ENCODE measurements around the gene NIBAN1. TPM values are rescaled to one million over a fixed set of nuclear protein-coding genes. Genes with fewer than 3 reads are reported as not detected.

NIBAN1 gene
- total RNA-seq, 1 experiment from 2014 or later, result 0.59 TPM

DNA sequence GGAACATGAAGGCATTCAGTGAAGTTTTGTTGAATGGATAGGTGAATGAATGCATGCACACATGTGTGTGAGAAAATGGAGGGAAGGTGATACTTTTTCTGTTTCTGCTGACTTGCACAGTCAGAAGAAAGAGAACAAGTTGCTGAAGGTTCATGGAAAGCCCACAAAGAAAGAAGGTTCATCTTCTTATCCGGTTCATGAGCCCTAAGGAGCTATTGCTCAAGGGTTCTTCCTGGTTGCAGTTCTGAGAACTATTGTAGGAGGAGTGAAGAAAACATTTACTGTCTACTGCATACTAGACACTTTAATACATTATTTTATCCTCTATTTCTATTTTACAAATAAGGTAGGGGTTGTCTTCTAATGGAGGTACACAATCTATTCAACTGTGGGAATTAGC is 13.4 kb upstream of the NIBAN1 start:
- no peaks in the 10 kb centered on the region for H3K27me3 ChIP-seq

DNA sequence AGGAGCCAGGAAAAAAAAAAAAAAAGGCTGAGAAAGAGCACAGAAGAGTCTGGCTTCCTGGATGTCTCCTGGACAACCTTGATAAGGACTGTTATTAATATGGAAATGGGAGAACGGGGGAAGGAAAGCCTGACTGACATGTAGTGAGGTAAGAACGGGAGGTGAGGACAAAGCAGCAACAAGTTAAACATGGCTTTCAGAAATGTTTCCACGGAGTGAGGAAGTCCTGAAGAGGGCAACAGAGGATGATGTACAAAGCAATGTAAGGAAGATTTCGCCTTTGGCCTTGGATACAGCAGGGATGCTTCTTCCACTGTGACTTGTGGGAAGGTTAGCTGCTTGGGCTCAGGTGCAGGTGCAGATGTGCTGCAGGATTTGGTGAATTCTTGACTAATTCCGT is 11.9 kb upstream of the NIBAN1 start:
- Histone ChIP-seq H3K36me3 (no peaks in the 10 kb centered on the region), H3K9me3 (replicated peaks) (no peaks in the 10 kb centered on the region), H3K4me3 (no peak overlapping the region), H3K4me1 (no peaks in the 10 kb centered on the region), H3K27me3 (no peaks in the 10 kb centered on the region), H3K27ac (no peak overlapping the region)
- peak in 1 of 2 experiments; percentile 5 for DNase-seq

More for the DNA sequence above, 13.4 kb upstream of the NIBAN1 start:
- DNase-seq, result no peak
- no peaks in the 10 kb centered on the region for H3K9me3 ChIP-seq (replicated peaks)
- H3K27ac ChIP-seq, result no peak overlapping the region
- no peak overlapping the region for H3K4me3 ChIP-seq
- no peaks in the 10 kb centered on the region for H3K4me1 ChIP-seq
- no peaks in the 10 kb centered on the region for H3K36me3 ChIP-seq

DNA sequence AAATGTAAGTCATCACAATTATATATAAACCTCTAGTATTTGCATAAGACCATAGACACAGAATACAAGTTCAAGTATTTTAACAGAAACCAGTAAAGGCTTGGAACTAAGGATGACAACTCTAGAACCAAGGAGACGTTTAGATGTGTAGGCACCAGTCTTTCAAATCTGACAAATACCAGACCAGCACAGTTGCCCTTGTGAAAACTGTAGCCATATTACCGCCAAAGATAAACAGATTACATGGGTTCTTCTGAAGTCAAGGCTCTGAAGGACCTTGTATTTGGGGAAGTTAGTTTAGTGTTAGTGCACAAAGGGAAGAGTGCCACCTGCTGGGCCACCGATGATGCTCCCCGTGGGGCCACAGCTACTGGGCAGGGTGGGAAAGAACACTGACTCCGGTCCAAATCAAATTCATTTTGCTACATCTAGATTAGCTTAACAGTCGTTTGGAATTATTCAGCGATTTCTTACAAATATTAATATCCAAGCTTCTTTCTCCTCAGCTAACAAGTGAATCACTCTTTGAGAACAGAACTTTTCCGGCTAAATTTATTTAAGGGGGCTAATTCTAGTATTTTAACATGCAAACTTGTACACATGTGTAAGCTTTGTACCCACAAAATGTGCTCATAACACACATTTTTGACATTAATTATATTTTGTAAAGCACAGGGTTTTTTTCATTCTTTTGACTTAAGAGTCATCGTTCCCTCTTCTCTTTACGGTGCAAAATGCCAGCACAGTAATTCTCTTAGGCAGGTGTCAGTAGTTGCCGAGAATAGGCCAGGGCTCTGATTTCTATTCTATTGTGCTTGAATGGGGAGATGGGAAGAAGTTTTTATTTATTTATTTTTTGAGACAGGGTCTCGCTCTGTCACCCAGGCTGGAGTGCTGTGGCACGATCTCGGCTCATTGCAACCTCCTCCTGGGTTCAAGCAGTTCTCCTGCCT is 8.0 kb upstream of the NIBAN1 start:
- H3K9me3 ChIP-seq (replicated peaks), result no peaks in the 10 kb centered on the region
- H3K27me3 ChIP-seq, result no peaks in the 10 kb centered on the region
- no peak overlapping the region for H3K4me3 ChIP-seq
- H3K36me3 ChIP-seq, result no peaks in the 10 kb centered on the region
- no peaks in the 10 kb centered on the region for H3K4me1 ChIP-seq
- no peak overlapping the region for H3K27ac ChIP-seq
- DNase-seq, result peak; percentile 49 to 72

DNA sequence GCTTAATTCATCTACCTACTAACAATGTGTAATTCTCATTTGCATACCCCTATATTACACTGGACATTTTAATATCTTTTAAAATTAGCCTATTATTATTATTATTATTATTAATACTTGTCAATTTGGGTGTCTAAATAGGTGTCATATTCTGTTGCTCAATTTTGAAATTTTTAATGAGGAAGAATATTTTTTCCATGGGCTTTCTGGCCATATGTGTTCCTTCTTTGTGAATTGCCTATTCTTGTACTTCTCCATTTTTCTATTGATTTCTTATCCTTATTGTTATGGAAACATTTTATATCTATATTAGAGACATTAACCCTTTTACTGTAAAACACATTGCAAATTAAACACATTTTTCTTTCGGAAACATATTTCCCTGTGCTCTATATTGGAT is 6.4 kb upstream of the NIBAN1 start:
- no peak overlapping the region for H3K4me3 ChIP-seq
- H3K27ac ChIP-seq, result no peak overlapping the region
- no peaks in the 10 kb centered on the region for H3K27me3 ChIP-seq
- H3K4me1 ChIP-seq, result no peaks in the 10 kb centered on the region
- DNase-seq, result no peak
- no peaks in the 10 kb centered on the region for H3K36me3 ChIP-seq
- H3K9me3 ChIP-seq (replicated peaks), result no peaks in the 10 kb centered on the region

DNA sequence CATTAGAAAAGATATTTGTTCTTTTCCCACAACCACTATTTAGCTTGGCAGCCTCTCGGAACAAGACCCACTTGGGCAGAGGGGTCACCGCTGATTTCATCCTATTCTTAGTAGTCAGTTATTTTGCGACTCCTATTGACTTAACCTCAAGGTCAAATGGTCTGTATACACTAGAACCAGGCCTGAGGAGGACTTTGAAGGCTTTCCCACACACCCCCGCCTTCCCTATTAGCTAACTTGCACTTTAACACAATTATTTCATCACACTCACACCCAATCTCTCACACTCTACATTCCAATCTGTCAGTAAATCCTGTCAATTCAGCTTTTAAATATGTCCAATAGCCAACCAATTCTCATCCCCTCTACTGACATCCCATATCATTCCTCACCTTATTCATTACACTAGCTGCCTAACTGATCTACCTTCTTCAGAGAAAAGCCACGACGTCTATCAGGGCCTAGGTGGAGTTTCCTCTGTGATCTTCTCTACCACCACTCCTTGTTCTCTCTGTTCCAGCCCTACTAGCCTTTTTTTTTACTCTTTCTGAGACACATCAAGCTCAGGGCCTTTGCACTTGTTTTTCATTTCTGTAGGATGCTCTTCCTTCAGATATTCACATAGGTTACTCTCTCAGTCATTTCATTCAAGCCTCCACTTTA is 1.0 kb upstream of the NIBAN1 start:
- DNase-seq, result no peak
- Histone ChIP-seq H3K4me3 (no peak overlapping the region), H3K36me3 (no peaks in the 10 kb centered on the region), H3K27me3 (peaks cover 13% of the 10 kb centered on the region), H3K27ac (no peak overlapping the region), H3K4me1 (peaks cover 2% of the 10 kb centered on the region; the same call in 1 of the 2 replicates), H3K9me3 (replicated peaks) (no peaks in the 10 kb centered on the region)

DNA sequence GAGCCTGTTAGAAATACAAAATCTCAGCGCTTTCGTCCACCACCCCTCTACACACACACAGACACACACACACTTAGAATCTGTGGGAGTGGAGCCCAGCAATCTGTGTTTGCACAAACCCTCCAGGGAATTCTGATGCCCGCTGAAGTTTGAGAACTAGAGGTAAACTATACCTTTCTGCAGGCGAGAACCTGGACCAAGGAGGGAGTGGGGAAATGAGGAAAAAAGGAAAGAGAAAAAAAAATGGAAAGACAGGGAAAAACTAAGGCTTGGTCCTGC is 468 bp upstream of the NIBAN1 start:
- Histone ChIP-seq H3K27ac (no peak overlapping the region), H3K4me3 (no peak overlapping the region; the same call in 1 of the 2 replicates)
- no peak for DNase-seq

DNA sequence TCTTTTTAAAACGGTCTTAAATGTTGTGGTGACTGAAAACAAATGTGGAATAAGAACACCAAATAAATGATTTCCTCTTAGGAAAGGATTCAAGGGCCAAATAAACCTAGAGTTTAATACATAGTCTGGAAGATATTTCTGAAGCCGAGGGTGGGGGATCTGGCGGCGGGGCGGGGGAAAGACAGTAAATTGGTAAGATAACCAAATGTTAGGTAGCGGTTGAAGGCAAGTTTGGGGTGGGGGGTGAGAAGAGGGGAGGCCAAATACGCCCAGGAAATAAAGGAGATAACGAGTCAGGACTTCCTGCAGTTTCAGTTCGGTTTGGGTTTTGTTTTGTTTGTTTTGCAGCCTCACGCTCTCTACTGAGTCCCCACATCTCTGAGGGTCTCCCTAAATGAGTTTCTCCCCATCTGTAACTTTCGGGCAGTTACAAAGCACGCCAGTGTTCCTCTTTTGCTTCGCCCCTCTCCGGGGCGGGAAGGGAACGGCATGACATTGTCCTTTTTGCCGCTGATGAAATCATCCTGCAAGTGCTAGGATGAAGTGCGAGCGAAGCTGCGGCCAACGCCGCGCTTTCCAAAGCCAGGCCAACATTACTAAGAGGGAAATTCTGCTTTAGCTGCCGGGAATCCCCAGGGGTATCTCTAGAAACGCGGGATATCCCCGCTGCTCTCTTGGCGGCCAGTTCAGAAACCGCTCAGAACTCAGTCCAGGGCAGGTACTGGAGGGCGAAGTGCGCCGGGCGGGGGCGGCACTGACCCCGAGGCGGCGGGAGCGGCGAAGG is 844 bp downstream of the NIBAN1 start:
- peak overlapping the region; percentile 55 for H3K4me3 ChIP-seq
- H3K27ac ChIP-seq, result no peak overlapping the region
- DNase-seq, result peak; percentile 13 to 32
- no peaks in the 10 kb centered on the region for H3K36me3 ChIP-seq
- no peaks in the 10 kb centered on the region for H3K9me3 ChIP-seq (replicated peaks)
- H3K4me1 ChIP-seq, result peaks cover 2% of the 10 kb centered on the region; the same call in 1 of the 2 replicates
- H3K27me3 ChIP-seq, result peaks cover 13% of the 10 kb centered on the region

More for the DNA sequence above, 468 bp upstream of the NIBAN1 start:
- H3K36me3 ChIP-seq, result no peaks in the 10 kb centered on the region
- H3K27me3 ChIP-seq, result peaks cover 13% of the 10 kb centered on the region
- peaks cover 2% of the 10 kb centered on the region; the same call in 1 of the 2 replicates for H3K4me1 ChIP-seq
- no peaks in the 10 kb centered on the region for H3K9me3 ChIP-seq (replicated peaks)

DNA sequence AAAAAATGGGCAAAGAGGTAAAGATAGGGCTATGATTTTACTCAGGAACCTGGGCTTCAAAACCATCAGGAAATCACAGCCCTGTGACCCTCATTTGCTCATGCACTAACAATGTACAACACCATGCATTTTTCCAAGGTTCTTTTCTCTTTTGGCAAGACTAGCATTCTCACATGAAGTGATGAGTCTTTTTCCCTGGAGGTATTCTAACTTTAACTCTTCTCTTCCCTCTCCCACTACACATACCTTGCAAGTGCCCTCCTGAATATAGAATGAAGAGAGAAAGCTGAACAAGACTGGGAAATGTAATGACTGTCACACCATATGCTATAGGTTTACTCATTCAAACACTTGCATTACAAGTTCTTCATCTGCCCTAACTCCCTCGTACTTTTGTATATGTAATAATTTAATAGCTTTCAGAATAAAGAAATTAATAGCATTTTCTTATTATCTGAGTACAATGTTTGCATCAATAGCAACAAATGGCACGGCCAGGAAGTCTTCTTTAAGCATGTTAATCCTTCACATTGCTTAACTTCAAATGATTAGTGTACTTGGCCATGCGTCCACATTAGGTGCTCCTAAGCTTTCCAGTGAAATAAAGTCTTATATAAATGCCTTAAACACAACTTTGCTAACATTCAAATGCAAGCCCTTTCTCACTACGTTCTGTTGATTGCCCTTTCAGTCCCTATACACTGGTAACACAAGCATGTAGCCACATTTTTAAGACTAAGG is 1.8 kb downstream of the NIBAN1 start:
- Histone ChIP-seq H3K4me1 (peaks cover 2% of the 10 kb centered on the region; the same call in 1 of the 2 replicates), H3K27me3 (peaks cover 13% of the 10 kb centered on the region), H3K36me3 (no peaks in the 10 kb centered on the region), H3K4me3 (no peak overlapping the region), H3K9me3 (replicated peaks) (no peaks in the 10 kb centered on the region), H3K27ac (no peak overlapping the region)
- no peak for DNase-seq

DNA sequence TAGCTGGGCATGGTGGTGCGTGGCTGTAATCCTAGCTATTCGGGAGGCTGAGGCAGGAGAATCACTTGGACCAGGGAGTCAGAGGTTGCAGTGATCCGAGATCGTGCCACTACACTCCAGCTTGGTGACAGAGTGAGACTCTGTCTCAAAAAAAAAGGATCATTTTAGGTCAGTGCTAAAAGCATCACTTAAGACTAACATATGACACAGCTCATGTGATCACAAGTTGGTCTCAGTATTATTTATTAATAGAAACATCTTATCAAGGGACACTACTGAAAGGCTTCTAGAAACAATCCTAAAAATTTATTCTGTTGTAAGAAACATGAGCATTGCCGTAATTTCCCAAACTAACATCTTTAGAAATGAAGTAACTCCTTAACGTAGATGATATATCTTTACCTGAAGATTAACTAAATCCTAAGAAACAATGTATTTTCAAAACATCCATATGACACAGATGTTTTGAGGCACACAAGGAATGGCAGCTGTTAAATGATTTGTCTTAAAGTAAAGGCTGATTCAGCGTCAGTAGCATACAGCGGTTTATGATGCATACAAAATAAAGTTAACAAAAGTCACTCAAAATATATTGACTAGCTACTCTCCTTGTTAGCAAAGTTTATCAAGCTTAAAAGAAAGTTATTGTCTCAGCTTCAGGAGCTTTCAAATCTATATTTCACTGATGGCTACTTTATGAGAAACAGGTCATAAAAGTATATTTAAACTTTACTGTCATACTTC is 2.6 kb downstream of the NIBAN1 start:
- Histone ChIP-seq H3K4me1 (peaks cover 2% of the 10 kb centered on the region; the same call in 1 of the 2 replicates), H3K9me3 (replicated peaks) (no peaks in the 10 kb centered on the region), H3K36me3 (no peaks in the 10 kb centered on the region), H3K27me3 (peaks cover 13% of the 10 kb centered on the region), H3K4me3 (no peak overlapping the region), H3K27ac (no peak overlapping the region)
- DNase-seq, result no peak

DNA sequence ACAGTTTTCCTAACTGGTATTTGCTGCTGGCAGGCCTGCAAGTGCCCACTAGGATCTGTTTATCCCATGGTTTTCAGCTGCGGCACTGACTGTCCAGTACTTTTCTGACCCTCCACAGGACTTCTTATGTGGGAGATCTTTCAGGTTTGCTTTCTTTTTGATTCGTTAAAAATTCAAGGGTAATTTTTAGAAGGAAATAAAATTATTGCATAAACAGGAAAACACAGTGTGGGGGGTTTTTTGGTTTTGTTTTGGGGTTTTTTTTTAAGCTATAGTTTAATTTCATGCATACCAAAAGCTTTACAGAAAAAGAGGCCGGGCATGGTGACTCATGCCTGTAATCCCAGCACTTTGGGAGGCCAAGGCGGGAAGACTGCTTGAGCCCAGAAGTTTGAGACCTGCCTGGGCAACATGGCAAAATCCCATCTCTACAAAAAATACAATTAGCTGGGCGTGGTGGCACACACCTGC is 3.6 kb downstream of the NIBAN1 start:
- H3K27ac ChIP-seq, result no peak overlapping the region
- no peak overlapping the region for H3K4me3 ChIP-seq
- H3K36me3 ChIP-seq, result no peaks in the 10 kb centered on the region
- peaks cover 2% of the 10 kb centered on the region; the same call in 1 of the 2 replicates for H3K4me1 ChIP-seq
- DNase-seq, result peak; percentile 11 to 17
- H3K27me3 ChIP-seq, result peaks cover 13% of the 10 kb centered on the region
- no peaks in the 10 kb centered on the region for H3K9me3 ChIP-seq (replicated peaks)

DNA sequence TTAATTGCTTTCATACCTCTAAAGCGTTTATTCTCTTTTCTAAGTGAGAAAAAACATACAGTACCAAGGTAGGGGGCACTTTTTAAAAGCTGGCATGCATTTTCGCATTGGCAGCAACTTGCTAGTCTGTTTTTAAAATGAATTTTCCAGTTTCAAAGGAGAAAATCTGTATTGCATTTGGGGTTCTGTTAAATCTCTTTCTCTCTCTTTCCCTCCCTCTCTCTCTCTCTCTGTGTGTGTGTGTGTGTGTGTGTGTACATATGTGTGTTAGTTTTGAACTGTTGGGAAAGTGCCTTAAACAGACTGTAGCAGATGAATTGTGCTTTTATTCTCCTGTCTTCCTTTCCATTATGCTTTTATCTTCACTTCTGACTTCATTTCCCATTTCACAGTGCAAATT is 7.3 kb downstream of the NIBAN1 start:
- no peak for DNase-seq
- H3K4me3 ChIP-seq, result no peak overlapping the region
- H3K4me1 ChIP-seq, result peaks cover 2% of the 10 kb centered on the region; the same call in 1 of the 2 replicates
- no peaks in the 10 kb centered on the region for H3K27me3 ChIP-seq
- no peaks in the 10 kb centered on the region for H3K36me3 ChIP-seq
- no peaks in the 10 kb centered on the region for H3K9me3 ChIP-seq (replicated peaks)
- H3K27ac ChIP-seq, result no peak overlapping the region

DNA sequence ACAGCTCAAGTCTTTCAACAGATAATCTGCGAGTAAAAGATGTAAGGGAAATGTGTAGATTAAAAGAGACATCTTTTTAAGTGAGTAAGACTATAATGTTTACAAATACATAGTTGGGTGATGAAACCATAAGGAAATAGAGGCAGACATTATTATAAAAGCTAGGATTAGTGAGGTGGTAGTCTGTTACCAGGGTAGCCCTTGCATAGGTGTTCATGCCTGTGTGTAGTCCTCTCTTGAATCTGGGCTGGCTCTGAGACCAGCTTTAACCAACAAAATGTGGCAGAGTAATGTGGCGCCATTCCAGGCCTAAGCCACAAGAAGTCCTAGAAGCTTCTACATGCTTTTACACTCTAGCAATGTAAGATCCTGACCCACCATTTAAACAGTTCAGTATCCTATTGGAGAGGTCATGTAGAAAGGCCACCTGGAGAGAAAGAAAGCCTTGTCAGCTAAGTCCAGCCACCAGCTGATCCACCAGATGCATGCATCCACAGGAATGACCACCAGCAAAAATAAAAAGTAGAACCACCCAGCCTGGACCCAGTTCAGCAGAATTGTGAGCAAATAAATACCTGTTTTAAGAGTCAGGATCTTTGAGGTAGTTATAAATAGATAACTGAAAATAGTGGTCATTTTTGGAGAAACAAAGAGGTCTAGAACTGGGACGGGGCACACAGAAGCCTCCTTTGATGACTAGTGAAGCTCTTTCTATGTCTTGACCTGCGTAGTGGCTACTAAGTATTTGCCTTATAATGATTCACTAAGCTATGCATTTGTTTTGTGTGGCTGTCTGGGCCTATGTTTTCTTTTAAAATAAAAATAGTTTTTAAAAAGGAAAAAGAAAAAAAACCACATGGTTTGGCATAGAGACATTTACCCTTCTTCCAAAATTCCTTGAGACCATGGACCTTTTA is 8.1 kb downstream of the NIBAN1 start:
- H3K27me3 ChIP-seq, result no peaks in the 10 kb centered on the region
- no peak overlapping the region for H3K4me3 ChIP-seq
- no peaks in the 10 kb centered on the region for H3K36me3 ChIP-seq
- H3K27ac ChIP-seq, result no peak overlapping the region
- H3K4me1 ChIP-seq, result peaks cover 2% of the 10 kb centered on the region; the same call in 1 of the 2 replicates
- H3K9me3 ChIP-seq (replicated peaks), result no peaks in the 10 kb centered on the region
- DNase-seq, result no peak

DNA sequence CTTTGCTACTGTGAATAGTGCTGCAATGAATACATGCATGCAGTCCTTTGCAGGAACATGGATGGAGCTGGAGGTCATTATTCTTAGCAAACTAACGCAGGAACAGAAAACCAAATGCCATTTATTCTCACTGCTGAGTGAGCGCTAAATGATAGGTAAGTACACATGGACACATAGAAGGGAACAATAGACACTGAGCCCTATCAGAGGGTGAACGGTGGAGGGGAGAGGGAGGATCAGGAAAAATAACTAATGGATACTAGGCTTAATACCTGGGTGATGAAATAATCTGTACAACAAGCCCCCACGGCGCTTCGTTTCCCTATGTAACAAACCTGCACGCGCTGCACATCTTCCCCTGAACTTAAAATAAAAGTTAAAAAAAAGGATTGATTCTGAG is 8.9 kb downstream of the NIBAN1 start:
- H3K27ac ChIP-seq, result no peak overlapping the region
- H3K27me3 ChIP-seq, result no peaks in the 10 kb centered on the region
- no peak overlapping the region for H3K4me3 ChIP-seq
- H3K4me1 ChIP-seq, result no peaks in the 10 kb centered on the region
- no peak for DNase-seq
- H3K36me3 ChIP-seq, result no peaks in the 10 kb centered on the region
- no peaks in the 10 kb centered on the region for H3K9me3 ChIP-seq (replicated peaks)

All from SJCRH30 (cell line).